ENCODE results near the gene CDKAL1. TPM values are rescaled to one million over a fixed set of nuclear protein-coding genes. Genes with fewer than 3 reads are reported as not detected.

The CDKAL1 gene
- polyA plus RNA-seq, 2 of the 4 experiments (the other 2 are of a cell fraction): 4.7 to 8.3 TPM

- H3K4me3 ChIP-seq: no peak overlapping the region
- no peak for TF ChIP-seq CHD4 (IDR thresholded peaks at IDR 0.05; ENCODE audit: borderline replicate concordance)
- no peak for TF ChIP-seq E2F6 (IDR thresholded peaks at IDR 0.05; ENCODE audit: borderline replicate concordance, low read depth)
- no peak for TF ChIP-seq HOXB5 (CRISPR knock-in tag; IDR thresholded peaks at IDR 0.05)
- TF ChIP-seq JUNB (IDR thresholded peaks at IDR 0.05): no peak
- TF ChIP-seq RNF2 (IDR thresholded peaks at IDR 0.05; ENCODE audit: borderline replicate concordance, low read depth): no peak
- no peak for TF ChIP-seq ZC3H11A (IDR thresholded peaks at IDR 0.05)
- TF ChIP-seq HDAC2 (IDR thresholded peaks at IDR 0.05): no peak
- no peak for TF ChIP-seq BHLHE40 (IDR thresholded peaks at IDR 0.05; ENCODE audit: low read depth, low read length)
- no peak for TF ChIP-seq RFX5 (IDR thresholded peaks at IDR 0.05)
- TF ChIP-seq EHMT2 (IDR thresholded peaks at IDR 0.05; ENCODE audit: low read depth): no peak
- no peak for TF ChIP-seq ELK1 (IDR thresholded peaks at IDR 0.05; ENCODE audit: low read depth, low read length)
- TF ChIP-seq EP300 (IDR thresholded peaks at IDR 0.05): no peak
- no peak for TF ChIP-seq CTCF (IDR thresholded peaks at IDR 0.05)
- no peak for TF ChIP-seq ATOH8 (CRISPR knock-in tag; IDR thresholded peaks at IDR 0.05; ENCODE audit: low read depth)
- no peak for TF ChIP-seq SMC3 (IDR thresholded peaks at IDR 0.05)
- no peak overlapping the region for H3K27ac ChIP-seq
- CTCF ChIA-PET: no interaction called here
- no peaks in the 10 kb centered on the region for H3K9me3 ChIP-seq
- H3K4me2 ChIP-seq: no peak overlapping the region
- POLR2A ChIA-PET: no interaction called here
- no peak for FAIRE-seq
- ATAC-seq: no peak
- WGBS (ENCODE audit: missing lambda C conversion rate): 93% methylated on average over 4 of the region's 4 CpGs
- DNase-seq (ENCODE audit: low read depth in 1 of 2, low spot score in 1 of 2): no peak
- 0 out of 3 replicates have a peak, but pooled peaks cover 6% of the 10 kb centered on the region for H3K4me1 ChIP-seq
Observed at GRCh38 chr6:21100991-21101390, 566.7 kb downstream of the CDKAL1 start.

GRCh38 chr6:21101694-21102093 lies 567.4 kb downstream of the CDKAL1 start:
- 96% methylated on average over 1 of the region's 1 CpG for WGBS (ENCODE audit: missing lambda C conversion rate)
- POLR2A ChIA-PET: no interaction called here

More at GRCh38 chr6:21101694-21102093, 567.4 kb downstream of the CDKAL1 start:
- TF ChIP-seq RNF2 (IDR thresholded peaks at IDR 0.05; ENCODE audit: borderline replicate concordance, low read depth) (no peak), ELK1 (IDR thresholded peaks at IDR 0.05; ENCODE audit: low read depth, low read length) (no peak), NFE2L2 (conservative IDR thresholded peaks at IDR 0.05; ENCODE audit: low read length) (no peak), MYC (IDR thresholded peaks at IDR 0.05; ENCODE audit: borderline replicate concordance, low read length) (no peak), KDM5A (IDR thresholded peaks at IDR 0.05) (no peak), FOSL2 (IDR thresholded peaks at IDR 0.05) (no peak), FOSL2 (CRISPR knock-in tag; IDR thresholded peaks at IDR 0.05) (no peak), HOXA7 (CRISPR knock-in tag; IDR thresholded peaks at IDR 0.05) (no peak), NPAS2 (CRISPR knock-in tag; IDR thresholded peaks at IDR 0.05; ENCODE audit: borderline replicate concordance) (no peak), SREBF2 (IDR thresholded peaks at IDR 0.05) (no peak), BHLHE40 (IDR thresholded peaks at IDR 0.05; ENCODE audit: low read depth, low read length) (no peak), FOXS1 (CRISPR knock-in tag; IDR thresholded peaks at IDR 0.05) (no peak), ESRRA (IDR thresholded peaks at IDR 0.05; ENCODE audit: borderline replicate concordance, low read length) (no peak)
- H3K4me1 ChIP-seq: 0 out of 3 replicates have a peak, but pooled peaks cover 6% of the 10 kb centered on the region
- H3K9me3 ChIP-seq: no peaks in the 10 kb centered on the region
- no peak for ATAC-seq
- no peak for FAIRE-seq
- CTCF ChIA-PET: no interaction called here
- H3K27ac ChIP-seq: no peak overlapping the region
- DNase-seq (ENCODE audit: low read depth in 1 of 2, low spot score in 1 of 2): no peak
- H3K4me3 ChIP-seq: no peak overlapping the region
- no peak overlapping the region for H3K4me2 ChIP-seq
